HepG2 (cell line): ENCODE measurements around the gene RB1. TPM values are rescaled to one million over a fixed set of nuclear protein-coding genes. Genes with fewer than 3 reads are reported as not detected.

Experiments
- ARHGAP35 ChIP-seq: sonication (generic); formaldehyde crosslinking; IDR thresholded peaks from 2 replicates; pipeline ENCODE4 v1.9.0; 2022; ENCODE audit warnings: mild to moderate bottlenecking, inconsistent platforms, moderate library complexity, missing genetic modification reagents, borderline replicate concordance
- ATF2 ChIP-seq: sonication (generic); formaldehyde crosslinking; IDR thresholded peaks from 2 replicates; pipeline ENCODE4 v1.4.0; 2020; ENCODE audit warnings: missing genetic modification reagents
- ATF3 ChIP-seq: sonication (generic); formaldehyde crosslinking; IDR thresholded peaks from 2 replicates; pipeline ENCODE4 v1.4.0; 2020; ENCODE audit warnings: missing genetic modification reagents
- HNRNPUL1 ChIP-seq: fragments of 200-400 bp; formaldehyde crosslinking; IDR thresholded peaks from 2 replicates; pipeline ENCODE4 v1.6.1; 2017; ENCODE audit warnings: low read depth, mild to moderate bottlenecking, low read length, moderate library complexity
- JARID2 ChIP-seq: sonication (generic); formaldehyde crosslinking; IDR thresholded peaks from 2 replicates; pipeline ENCODE4 v1.8.1; 2023; ENCODE audit warnings: missing genetic modification reagents, inconsistent platforms; ENCODE audit not compliant: insufficient replicate concordance
- KAT7 ChIP-seq: IDR thresholded peaks from 2 replicates; pipeline ENCODE4 v1.6.1; 2018; ENCODE audit warnings: borderline replicate concordance, missing compliant biosample characterization
- NKX3-1 ChIP-seq: sonication (generic); formaldehyde crosslinking; IDR thresholded peaks from 2 replicates; pipeline ENCODE4 v1.5.0; 2020; ENCODE audit warnings: missing genetic modification reagents
- REL ChIP-seq: sonication (generic); formaldehyde crosslinking; conservative IDR thresholded peaks from 2 replicates; pipeline ENCODE4 v1.8.0; 2022; ENCODE audit warnings: mild to moderate bottlenecking, missing genetic modification reagents, moderate library complexity
- SMAD3 ChIP-seq: sonication (generic); formaldehyde crosslinking; IDR thresholded peaks from 2 replicates; pipeline ENCODE4 v1.4.0; 2020; ENCODE audit warnings: missing genetic modification reagents
- SOX13 ChIP-seq, 3 experiments: fragments of 450-650 bp in 1 of 3; sonication (generic) in 1 of 3; formaldehyde crosslinking in 1 of 3; IDR thresholded peaks in 2 of 3; conservative IDR thresholded peaks in 1 of 3; 2 replicates each; pipeline versions ENCODE4 v1.5.0 to v1.6.1; 2016 to 2020; ENCODE audit warnings: antibody characterized with exemption in 1 of 3, mild to moderate bottlenecking in 1 of 3, missing compliant biosample characterization in 1 of 3, missing genetic modification reagents in 1 of 3, moderate library complexity in 1 of 3
- SPEN ChIP-seq: sonication (generic); formaldehyde crosslinking; IDR thresholded peaks from 2 replicates; pipeline ENCODE4 v1.5.1; 2020; ENCODE audit warnings: low read depth, mild to moderate bottlenecking, missing genetic modification reagents
- XBP1 ChIP-seq: sonication (generic); formaldehyde crosslinking; IDR thresholded peaks from 2 replicates; pipeline ENCODE4 v1.5.0; 2020; ENCODE audit warnings: missing genetic modification reagents
- ZBTB40 ChIP-seq, 2 experiments: fragments of 450-650 bp in 1 of 2; sonication (generic) in 1 of 2; formaldehyde crosslinking in 1 of 2; IDR thresholded peaks; 2 replicates each; pipeline versions ENCODE4 v1.6.1 to v1.8.0; 2016 to 2022; ENCODE audit warnings: antibody characterized with exemption in 1 of 2, mild to moderate bottlenecking in 1 of 2, missing genetic modification reagents in 1 of 2
- ZKSCAN5 ChIP-seq: sonication (generic); formaldehyde crosslinking; IDR thresholded peaks from 2 replicates; pipeline ENCODE4 v1.5.1; 2020; ENCODE audit warnings: mild to moderate bottlenecking, missing genetic modification reagents
- ZNF547 ChIP-seq: sonication (generic); formaldehyde crosslinking; IDR thresholded peaks from 2 replicates; pipeline ENCODE4 v1.5.1; 2020; ENCODE audit warnings: mild to moderate bottlenecking, missing genetic modification reagents
- ZNF780A ChIP-seq: sonication (generic); formaldehyde crosslinking; IDR thresholded peaks from 2 replicates; pipeline ENCODE4 v1.8.0; 2022; ENCODE audit warnings: mild to moderate bottlenecking, missing genetic modification reagents, moderate library complexity
- polyA plus RNA-seq, 8 experiments: library from polyadenylated mRNA; depleted of rRNA in 3 of 8; stranded (reverse) in 7 of 8; unstranded in 1 of 8; fragments of >200 nt; fragmentation: Illumina TruSeq in 4 of 8; extraction: Trizol in 4 of 8; gene quantifications; 2 replicates each; pipeline versions ENCODE4 v1.2.1 to v1.2.3, GENCODE V29; 2011 to 2016; ENCODE audit warnings: low read depth in 4 of 8, missing spikeins in 1 of 8, mixed read lengths in 1 of 8; ENCODE audit not compliant: insufficient read depth in 1 of 8
- total RNA-seq, 5 experiments: library from RNA; depleted of rRNA; stranded (reverse); fragments of >200 nt; fragmentation: Illumina TruSeq; extraction: Trizol; gene quantifications; 2 replicates each; pipeline ENCODE4 v1.2.3, GENCODE V29; 2016; ENCODE audit warnings: low read depth in 1 of 5

The RB1 gene
- total and polyA plus RNA-seq, 2 of the 13 experiments (the other 11 are each of a cell fraction or from before 2014, with no cell fraction given) = 15.6 to 23.7 TPM

- no peak for TF ChIP-seq ZBTB40 (IDR thresholded peaks at IDR 0.05)
- TF ChIP-seq ZBTB40 (CRISPR knock-in tag; IDR thresholded peaks at IDR 0.05) = no peak
- 0 out of 2 replicates have a peak, but pooled peaks have one; percentile 23 for TF ChIP-seq KAT7
- no peak for TF ChIP-seq JARID2 (CRISPR knock-in tag)
- no peak for TF ChIP-seq SPEN
- TF ChIP-seq SOX13 (IDR thresholded peaks at IDR 0.05) = no peak
- no peak for TF ChIP-seq SOX13 (CRISPR knock-in tag; conservative IDR thresholded peaks at IDR 0.05 in 1 of 2, IDR thresholded peaks at IDR 0.05 in 1 of 2)
- TF ChIP-seq ZNF547 (CRISPR knock-in tag) = no peak
- no peak for TF ChIP-seq ATF3 (CRISPR knock-in tag)
- TF ChIP-seq ZNF780A (CRISPR knock-in tag) = no peak
- TF ChIP-seq HNRNPUL1 = no peak
- TF ChIP-seq ZKSCAN5 (CRISPR knock-in tag) = no peak
- TF ChIP-seq ARHGAP35 (CRISPR knock-in tag) = no peak
- TF ChIP-seq NKX3-1 = no peak
- no peak for TF ChIP-seq ATF2
- TF ChIP-seq XBP1 (CRISPR knock-in tag) = no peak
- no peak for TF ChIP-seq REL (CRISPR knock-in tag)
- no peak for TF ChIP-seq SMAD3 (CRISPR knock-in tag)
Observed at GRCh38 chr13:48411841-48412531, 108.4 kb downstream of the RB1 start (continued).
